ENCODE data around the gene FAM210B. TPM values are rescaled to one million over a fixed set of nuclear protein-coding genes. Genes with fewer than 3 reads are reported as not detected.

Gene FAM210B
- total and polyA plus RNA-seq, 2 of the 13 experiments (the other 11 are each of a cell fraction or from before 2014, with no cell fraction given): 75.9 to 107 TPM

GRCh38 chr20:56391596-56392131, 32.9 kb downstream of the FAM210B start:
- CTCF ChIA-PET (ENCODE audit: low intra/inter-chr PET ratio, low total read pairs): no interaction called here
- peaks cover 76% of the 10 kb centered on the region for H3K79me2 ChIP-seq (ENCODE audit: insufficient read depth, low read length)
- in situ Hi-C loops (cut with HindIII; ENCODE audit: extremely low pct_ligation_motif_present, low pct_unique_long_range_greater_than_20kb) (no loop called here), intact Hi-C loops (cut with micrococcal nuclease; ENCODE audit: unreplicated experiment) (loop anchor here (1.0 to 2.0 kb wide), 4 partner anchors 31 to 143 kb away; partner anchors contain the start of genes MC3R and RTF2)
- H3K9ac ChIP-seq (ENCODE audit: insufficient read depth, low read depth, low read length): peak overlapping the region; percentile 93
- FAIRE-seq (no peak), DNase-seq (ENCODE audit: low spot score) (peak; percentile 24), ATAC-seq (peak; percentile 70)
- peaks cover 9 to 40% of the 10 kb centered on the region in 2 experiments for H3K36me3 ChIP-seq (replicated peaks in 1 of 2; ENCODE audit: control insufficient read depth in 1 of 2, insufficient read depth in 2 of 2, low read length in 2 of 2)
- POLR2A ChIA-PET: interaction anchor here (0.6 to 4.1 kb wide), 12 partner anchors 7 to 920 kb away, joined by 3 to 91 read pairs (median 4); partner anchors contain the start of genes CASS4, FAM210B and RTF2
- no peaks in the 10 kb centered on the region for H3K9me3 ChIP-seq (ENCODE audit: low read length)
- WGBS (ENCODE audit: low lambda C conversion rate): under 1% methylated on average over 28 of the region's 29 CpGs
- peak overlapping the region; percentile 88 for H3K27ac ChIP-seq (ENCODE audit: extremely low read length, insufficient read depth, low read length)
- peaks cover 57% of the 10 kb centered on the region for H3K4me1 ChIP-seq (ENCODE audit: insufficient read depth, low read length)
- peak overlapping the region; percentile 18 for H2AFZ ChIP-seq (ENCODE audit: low read length)
- peak overlapping the region; percentile 90 to 94 (median 92) for H3K4me3 ChIP-seq (replicated peaks in 1 of 3; ENCODE audit: insufficient read depth in 1 of 3, low read depth in 2 of 3, low read length in 3 of 3)
- peaks cover 0 to 4% of the 10 kb centered on the region in 2 experiments; a peak in 1 of 5 replicates for H3K27me3 ChIP-seq (ENCODE audit: control insufficient read depth in 1 of 2, insufficient read depth in 2 of 2, low read length in 2 of 2)
- no TSS peak for BruUV-seq (replicated peaks)
- H4K20me1 ChIP-seq (ENCODE audit: insufficient read depth, low read length): no peaks in the 10 kb centered on the region
- H3K4me2 ChIP-seq (ENCODE audit: low read depth, low read length): peak overlapping the region; percentile 82
- TF ChIP-seq ZC3H4 (CRISPR knock-in tag; IDR thresholded peaks at IDR 0.05; ENCODE audit: borderline replicate concordance) (0 out of 2 replicates have a peak, but pooled peaks have one; percentile 21), ZNF839 (CRISPR knock-in tag; IDR thresholded peaks at IDR 0.05; ENCODE audit: borderline replicate concordance) (peak; percentile 61; the same call in 1 of the 2 replicates), MTERF4 (CRISPR knock-in tag; IDR thresholded peaks at IDR 0.05) (0 out of 2 replicates have a peak, but pooled peaks have one; percentile 63), JUN (CRISPR knock-in tag; IDR thresholded peaks at IDR 0.05) (no peak), DNMT1 (CRISPR knock-in tag; IDR thresholded peaks at IDR 0.05) (no peak), POLR2A (IDR thresholded peaks at IDR 0.05; ENCODE audit: insufficient read depth in 1 of 2, low read depth in 2 of 2, low read length in 2 of 2) (peak in 1 of 2 experiments; percentile 74; a peak in 1 of 4 replicates), MTF2 (CRISPR knock-in tag; IDR thresholded peaks at IDR 0.05; ENCODE audit: borderline replicate concordance) (0 out of 2 replicates have a peak, but pooled peaks have one; percentile 9), ZNF772 (CRISPR knock-in tag; IDR thresholded peaks at IDR 0.05) (0 out of 2 replicates have a peak, but pooled peaks have one; percentile 5), ZNF18 (CRISPR knock-in tag; IDR thresholded peaks at IDR 0.05; ENCODE audit: insufficient replicate concordance) (peak; percentile 73), KDM5B (CRISPR knock-in tag; IDR thresholded peaks at IDR 0.05; ENCODE audit: borderline replicate concordance) (0 out of 2 replicates have a peak, but pooled peaks have one; percentile 58), E2F1 (CRISPR knock-in tag; IDR thresholded peaks at IDR 0.05) (no peak), REST (IDR thresholded peaks at IDR 0.05; ENCODE audit: borderline replicate concordance in 1 of 2, low read depth in 1 of 2, low read length in 2 of 2) (peak in 1 of 2 experiments; percentile 2; a peak in 1 of 4 replicates), AGO2 (optimal IDR thresholded peaks at IDR 0.05; ENCODE audit: low read depth, low read length) (peak; percentile 58), ZNF20 (CRISPR knock-in tag; IDR thresholded peaks at IDR 0.05) (0 out of 2 replicates have a peak, but pooled peaks have one; percentile 87), ZNF296 (CRISPR knock-in tag; conservative IDR thresholded peaks at IDR 0.05) (peak; percentile 92), CAMTA2 (CRISPR knock-in tag; IDR thresholded peaks at IDR 0.05; ENCODE audit: borderline replicate concordance) (peak; percentile 22; the same call in 1 of the 2 replicates)
